Mesothelial cell of epicardium (in vitro differentiated cells): ENCODE data around the gene NOC4L. TPM values are rescaled to one million over a fixed set of nuclear protein-coding genes. Genes with fewer than 3 reads are reported as not detected.

Experiments used
- DNase-seq, 2 experiments: peaks; one replicate each; pipeline ENCODE4 v3.0.0; 2021; ENCODE audit warnings: low spot score in 2 of 2; ENCODE audit not compliant: unreplicated experiment in 2 of 2
- H3K27ac Mint-ChIP-seq: 2 replicates; pipeline ENCODE4 v1.8.0; 2021; ENCODE audit warnings: mixed read lengths
- H3K27me3 Mint-ChIP-seq: 2 replicates; pipeline ENCODE4 v1.8.0; 2021; ENCODE audit warnings: low read depth, mixed read lengths
- H3K36me3 Mint-ChIP-seq: 2 replicates; pipeline ENCODE4 v1.8.0; 2021; ENCODE audit warnings: mixed read lengths
- H3K4me1 Mint-ChIP-seq: 2 replicates; pipeline ENCODE4 v1.8.0; 2021; ENCODE audit warnings: mixed read lengths
- H3K4me3 Mint-ChIP-seq: 2 replicates; pipeline ENCODE4 v1.8.0; 2021; ENCODE audit warnings: mild to moderate bottlenecking, moderate library complexity, mixed read lengths
- H3K9me3 Mint-ChIP-seq: 2 replicates; pipeline ENCODE4 v1.8.0; 2021; ENCODE audit warnings: mixed read lengths
- total RNA-seq: library from RNA; stranded (reverse); gene quantifications from 3 replicates; pipeline ENCODE4 v1.2.1, GENCODE V29; 2021
- TF ChIP-seq, protein P1 (sequence below): fragments of 200-600 bp; sonication (generic); IDR thresholded peaks from one replicate; pipeline ENCODE4 v1.5.0; 2021; ENCODE audit warnings: antibody characterized with exemption; ENCODE audit not compliant: unreplicated experiment

Gene NOC4L
- total RNA-seq, 1 donor from 2014 or later, result 25.1 TPM

DNA sequence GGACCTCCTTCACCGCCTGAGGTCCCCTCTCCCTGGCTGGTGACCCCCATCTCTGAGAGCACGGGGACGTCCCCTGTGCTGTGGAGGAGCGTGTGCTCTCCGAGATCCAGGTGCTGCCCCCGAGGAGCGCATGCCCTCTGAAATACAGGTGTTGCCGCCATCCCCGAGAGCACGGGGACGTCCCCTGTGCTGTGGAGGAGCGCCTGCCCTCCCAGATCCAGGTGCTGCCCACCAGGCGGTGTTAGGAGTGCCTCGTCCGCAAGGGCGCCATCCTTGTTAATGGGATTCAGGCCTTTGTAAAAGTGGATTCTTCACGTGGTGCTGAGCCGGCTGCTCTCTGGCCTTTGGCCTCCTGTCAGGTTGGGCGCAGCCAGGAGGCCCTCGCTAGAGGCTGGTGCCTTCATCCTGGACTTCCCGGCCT, 10.1 kb downstream of the NOC4L start:
- H3K36me3 Mint-ChIP-seq, result no peaks in the 10 kb centered on the region
- no peaks in the 10 kb centered on the region for H3K4me1 Mint-ChIP-seq
- peak overlapping the region; percentile 9 for H3K27ac Mint-ChIP-seq
- H3K4me3 Mint-ChIP-seq, result no peak overlapping the region
- TF ChIP-seq, protein P1, sequence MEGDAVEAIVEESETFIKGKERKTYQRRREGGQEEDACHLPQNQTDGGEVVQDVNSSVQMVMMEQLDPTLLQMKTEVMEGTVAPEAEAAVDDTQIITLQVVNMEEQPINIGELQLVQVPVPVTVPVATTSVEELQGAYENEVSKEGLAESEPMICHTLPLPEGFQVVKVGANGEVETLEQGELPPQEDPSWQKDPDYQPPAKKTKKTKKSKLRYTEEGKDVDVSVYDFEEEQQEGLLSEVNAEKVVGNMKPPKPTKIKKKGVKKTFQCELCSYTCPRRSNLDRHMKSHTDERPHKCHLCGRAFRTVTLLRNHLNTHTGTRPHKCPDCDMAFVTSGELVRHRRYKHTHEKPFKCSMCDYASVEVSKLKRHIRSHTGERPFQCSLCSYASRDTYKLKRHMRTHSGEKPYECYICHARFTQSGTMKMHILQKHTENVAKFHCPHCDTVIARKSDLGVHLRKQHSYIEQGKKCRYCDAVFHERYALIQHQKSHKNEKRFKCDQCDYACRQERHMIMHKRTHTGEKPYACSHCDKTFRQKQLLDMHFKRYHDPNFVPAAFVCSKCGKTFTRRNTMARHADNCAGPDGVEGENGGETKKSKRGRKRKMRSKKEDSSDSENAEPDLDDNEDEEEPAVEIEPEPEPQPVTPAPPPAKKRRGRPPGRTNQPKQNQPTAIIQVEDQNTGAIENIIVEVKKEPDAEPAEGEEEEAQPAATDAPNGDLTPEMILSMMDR, result no peak
- H3K27me3 Mint-ChIP-seq, result no peaks in the 10 kb centered on the region
- no peaks in the 10 kb centered on the region for H3K9me3 Mint-ChIP-seq
- peak in 1 of 2 experiments; percentile 14 for DNase-seq

DNA sequence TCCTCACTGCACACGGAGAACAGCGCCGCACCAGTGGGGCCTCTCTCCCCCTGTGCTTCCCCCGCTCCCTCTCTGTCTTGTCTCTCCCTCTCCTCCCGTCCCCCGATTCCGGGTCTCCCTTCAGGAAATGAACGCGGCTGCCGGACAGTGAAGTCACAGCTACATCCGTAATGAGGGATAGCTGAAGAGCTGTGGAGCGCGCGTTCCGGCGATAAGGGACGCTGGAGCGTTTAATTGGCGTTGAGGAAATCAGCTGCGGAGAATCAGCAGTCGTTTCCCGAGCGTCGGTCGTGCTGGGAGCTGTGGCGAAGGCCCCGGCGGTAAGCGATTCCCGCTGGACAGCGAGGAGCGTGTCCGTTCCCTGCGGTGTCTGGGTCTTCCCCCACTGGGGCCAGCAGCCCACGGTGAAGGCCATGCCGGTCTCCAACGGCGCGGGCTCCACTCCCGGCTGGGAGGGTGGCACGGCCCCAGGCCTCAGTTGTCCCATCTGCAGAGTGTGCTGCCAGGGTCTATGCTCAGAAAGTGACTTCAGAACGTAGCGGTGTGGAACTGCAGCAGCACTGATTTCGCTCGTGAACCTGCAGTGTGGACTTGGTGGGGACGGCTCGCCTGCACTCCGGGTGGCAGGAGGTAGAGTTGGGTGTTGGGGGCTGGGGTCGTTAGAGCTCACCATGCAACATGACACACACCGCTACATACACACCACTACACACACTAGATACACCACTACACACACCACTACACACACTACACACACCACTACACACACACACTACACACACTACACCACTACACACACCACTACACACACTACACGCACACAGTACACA, 10.9 kb downstream of the NOC4L start:
- no peaks in the 10 kb centered on the region for H3K36me3 Mint-ChIP-seq
- no peaks in the 10 kb centered on the region for H3K4me1 Mint-ChIP-seq
- H3K27ac Mint-ChIP-seq, result no peak overlapping the region
- DNase-seq, result peak in 1 of 2 experiments; percentile 17
- no peak overlapping the region for H3K4me3 Mint-ChIP-seq
- H3K9me3 Mint-ChIP-seq, result no peaks in the 10 kb centered on the region
- H3K27me3 Mint-ChIP-seq, result peaks cover 1% of the 10 kb centered on the region
- TF ChIP-seq, protein P1, result no peak

DNA sequence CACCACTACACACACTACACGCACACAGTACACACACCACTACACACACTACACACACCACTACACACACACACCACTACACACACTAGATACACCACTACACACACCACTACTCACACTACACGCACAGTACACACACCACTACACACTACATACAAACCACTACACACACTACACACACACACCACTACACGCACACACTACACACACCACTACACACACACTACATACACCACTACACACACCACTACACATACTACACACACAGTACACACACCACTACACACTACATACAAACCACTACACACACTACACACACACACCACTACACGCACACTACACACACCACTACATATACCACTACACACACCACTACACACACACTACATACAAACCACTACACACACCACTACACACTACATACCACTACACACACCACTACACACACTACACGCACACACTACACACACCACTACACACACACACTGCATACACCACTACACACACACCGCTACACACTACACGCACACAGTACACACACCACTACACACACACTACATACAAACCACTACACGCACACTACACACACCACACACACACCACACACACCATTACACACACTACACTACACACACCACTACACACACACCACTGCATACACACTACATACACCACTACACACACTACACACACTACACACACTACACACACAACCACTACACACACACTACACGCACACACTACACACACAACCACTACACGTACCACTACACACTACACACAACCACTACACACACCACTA, 11.7 kb downstream of the NOC4L start:
- Mint-ChIP-seq H3K4me1 (no peaks in the 10 kb centered on the region), H3K27me3 (peaks cover 3% of the 10 kb centered on the region), H3K4me3 (no peak overlapping the region), H3K9me3 (no peaks in the 10 kb centered on the region), H3K27ac (no peak overlapping the region), H3K36me3 (no peaks in the 10 kb centered on the region)
- TF ChIP-seq, protein P1, result no peak
- no peak for DNase-seq

DNA sequence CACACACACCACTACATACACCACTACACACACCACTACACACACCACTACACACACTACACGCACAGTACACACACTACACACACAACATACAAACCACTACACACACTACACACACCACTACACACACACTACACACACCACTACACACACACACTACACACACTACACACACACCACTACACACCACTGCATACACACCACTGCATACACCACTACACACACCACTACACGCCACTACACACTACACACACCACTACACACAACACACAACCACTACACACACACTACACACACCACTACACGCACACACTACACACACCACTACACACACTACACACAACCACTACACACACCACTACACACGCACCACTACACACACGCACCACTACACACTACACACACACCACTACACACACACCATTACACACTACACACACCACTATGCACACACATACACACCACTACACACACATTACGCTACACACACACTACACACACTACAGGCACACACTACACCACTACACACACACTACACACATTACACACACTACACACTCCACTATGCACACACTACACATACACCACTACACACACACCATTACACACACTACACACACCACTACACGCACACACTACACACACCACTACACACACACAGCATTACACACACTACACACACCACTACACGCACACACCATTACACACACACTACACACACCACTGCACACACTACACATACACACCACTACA, 12.5 kb downstream of the NOC4L start:
- Mint-ChIP-seq H3K36me3 (no peaks in the 10 kb centered on the region), H3K27me3 (peaks cover 3% of the 10 kb centered on the region)

More for the DNA sequence above, 12.5 kb downstream of the NOC4L start:
- Mint-ChIP-seq H3K9me3 (no peaks in the 10 kb centered on the region), H3K4me1 (no peaks in the 10 kb centered on the region), H3K27ac (no peak overlapping the region), H3K4me3 (no peak overlapping the region)
- TF ChIP-seq, protein P1, result no peak
- no peak for DNase-seq
